Suprapubic skin (tissue), 4 donors: Measurements from ENCODE around the gene PCNX2.

Source experiments
- EP300 ChIP-seq: sonication (generic); formaldehyde crosslinking; IDR thresholded peaks from one replicate; pipeline ENCODE4 v1.6.1; 2017; ENCODE audit warnings: antibody characterized with exemption
- POLR2A ChIP-seq, 2 donors: fragments of 450-650 bp; IDR thresholded peaks; one replicate each; pipeline ENCODE4 v1.6.1; 2017; ENCODE audit warnings: antibody characterized with exemption in 2 of 2, mild to moderate bottlenecking in 2 of 2, moderate library complexity in 2 of 2
- POLR2AphosphoS5 ChIP-seq, 3 donors: sonication (generic); formaldehyde crosslinking; IDR thresholded peaks; one replicate each; pipeline ENCODE4 v1.6.1; 2017; ENCODE audit warnings: antibody characterized with exemption in 3 of 3
- TF ChIP-seq, protein P1 (sequence below), 2 donors: fragments of 200-600 bp in 1 of 2; fragments of 450-650 bp in 1 of 2; sonication (generic) in 1 of 2; IDR thresholded peaks; one replicate each; pipeline ENCODE4 v1.5.1; 2016 to 2019; ENCODE audit warnings: antibody characterized with exemption in 2 of 2, mild to moderate bottlenecking in 1 of 2, moderate library complexity in 1 of 2

DNA sequence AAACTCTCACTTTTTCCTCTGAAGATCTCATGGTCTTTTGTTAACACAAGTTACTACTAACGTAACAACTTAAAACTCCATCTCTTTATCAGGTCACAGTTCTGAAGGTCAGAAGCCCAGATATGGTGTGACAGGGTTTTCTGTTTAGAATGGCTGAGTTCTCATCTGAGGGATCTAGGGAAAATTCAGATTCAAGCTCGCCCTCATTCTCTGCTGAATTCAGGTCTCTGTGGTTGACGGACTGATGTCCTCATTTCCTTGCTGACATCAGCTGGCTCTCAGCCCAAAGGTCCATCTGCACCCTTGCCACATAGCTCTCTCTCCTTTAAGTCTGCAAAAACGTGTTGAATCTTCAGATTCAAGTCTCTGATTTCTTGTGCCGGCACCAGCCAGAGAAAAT, 351.2 kb downstream of the PCNX2 start:
- TF ChIP-seq, protein P1, sequence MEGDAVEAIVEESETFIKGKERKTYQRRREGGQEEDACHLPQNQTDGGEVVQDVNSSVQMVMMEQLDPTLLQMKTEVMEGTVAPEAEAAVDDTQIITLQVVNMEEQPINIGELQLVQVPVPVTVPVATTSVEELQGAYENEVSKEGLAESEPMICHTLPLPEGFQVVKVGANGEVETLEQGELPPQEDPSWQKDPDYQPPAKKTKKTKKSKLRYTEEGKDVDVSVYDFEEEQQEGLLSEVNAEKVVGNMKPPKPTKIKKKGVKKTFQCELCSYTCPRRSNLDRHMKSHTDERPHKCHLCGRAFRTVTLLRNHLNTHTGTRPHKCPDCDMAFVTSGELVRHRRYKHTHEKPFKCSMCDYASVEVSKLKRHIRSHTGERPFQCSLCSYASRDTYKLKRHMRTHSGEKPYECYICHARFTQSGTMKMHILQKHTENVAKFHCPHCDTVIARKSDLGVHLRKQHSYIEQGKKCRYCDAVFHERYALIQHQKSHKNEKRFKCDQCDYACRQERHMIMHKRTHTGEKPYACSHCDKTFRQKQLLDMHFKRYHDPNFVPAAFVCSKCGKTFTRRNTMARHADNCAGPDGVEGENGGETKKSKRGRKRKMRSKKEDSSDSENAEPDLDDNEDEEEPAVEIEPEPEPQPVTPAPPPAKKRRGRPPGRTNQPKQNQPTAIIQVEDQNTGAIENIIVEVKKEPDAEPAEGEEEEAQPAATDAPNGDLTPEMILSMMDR (IDR thresholded peaks at IDR 0.05): no peak
- no peak for TF ChIP-seq POLR2AphosphoS5 (IDR thresholded peaks at IDR 0.05)
- no peak for TF ChIP-seq POLR2A (IDR thresholded peaks at IDR 0.05)
- no peak for TF ChIP-seq EP300
